HG03571 (cell line): ENCODE data around the gene ARHGAP4.
A peak's percentile ranks its signal among the peaks of the same experiment; 100 is the strongest.

Source experiments
- ATAC-seq: cut with Tn5 transposase; IDR thresholded peaks from one replicate; pipeline ENCODE4 v1.9.1; 2021; ENCODE audit not compliant: unreplicated experiment

The ARHGAP4 gene

DNA sequence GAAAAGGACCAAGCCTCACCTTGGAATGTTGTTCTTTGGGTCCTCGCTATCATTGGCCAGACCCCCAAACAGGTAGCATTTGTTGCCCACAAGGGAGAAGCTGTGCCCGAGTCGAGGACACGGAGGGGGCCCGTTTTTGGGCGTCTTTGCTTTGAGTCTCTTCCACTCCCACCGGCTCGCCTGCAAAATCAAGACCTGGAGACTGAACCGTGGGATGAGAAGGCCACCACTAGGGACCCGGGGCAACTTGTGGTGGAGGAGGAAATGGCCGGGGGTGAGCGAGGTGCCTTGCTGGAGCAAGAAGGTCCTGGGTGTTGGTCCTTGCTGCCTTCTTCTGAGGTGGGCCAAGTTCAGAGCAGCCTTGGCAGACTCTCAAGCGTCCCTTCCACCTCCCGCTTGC is 38.0 kb upstream of the ARHGAP4 start:
- ATAC-seq: no peak

DNA sequence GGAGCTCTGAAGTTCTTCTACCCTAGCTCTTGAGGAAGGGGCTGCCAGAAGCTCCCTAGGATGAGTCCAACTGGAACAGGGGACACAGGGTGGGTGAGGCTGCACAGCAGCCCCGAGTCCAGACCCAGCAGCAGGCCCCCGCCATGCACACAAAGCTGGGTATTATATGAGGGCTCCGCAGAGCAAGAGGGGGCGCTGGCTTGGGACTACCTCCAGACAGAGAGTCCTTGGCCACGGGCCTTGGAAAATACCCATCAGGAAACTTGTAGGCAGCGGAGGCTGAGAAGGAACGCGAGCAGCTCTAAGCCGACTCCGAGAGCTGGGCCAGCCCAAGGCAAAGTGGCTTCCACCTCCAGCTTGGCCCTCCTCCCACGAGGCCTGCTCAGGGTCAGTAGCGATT is 37.5 kb upstream of the ARHGAP4 start:
- ATAC-seq: no peak

DNA sequence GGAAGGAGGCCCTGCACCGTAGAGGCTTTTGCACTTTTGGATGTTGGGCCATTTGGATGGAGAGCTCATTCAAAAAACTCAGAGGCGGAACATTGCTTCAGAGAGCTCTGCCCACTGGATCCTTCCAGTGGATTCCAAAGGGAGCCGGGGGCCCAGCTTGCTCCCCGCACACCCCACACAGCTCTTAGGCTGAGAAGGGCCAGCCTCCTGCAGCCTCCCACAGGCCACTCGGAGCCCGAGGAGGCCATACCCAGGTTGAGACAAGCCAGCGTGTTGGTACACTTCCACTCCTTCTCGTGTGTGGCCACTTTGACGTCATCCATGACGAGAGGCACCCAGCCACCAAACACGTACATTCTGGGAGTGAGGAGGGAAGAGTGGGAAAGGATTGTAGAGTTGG is 35.2 kb upstream of the ARHGAP4 start:
- ATAC-seq: no peak

DNA sequence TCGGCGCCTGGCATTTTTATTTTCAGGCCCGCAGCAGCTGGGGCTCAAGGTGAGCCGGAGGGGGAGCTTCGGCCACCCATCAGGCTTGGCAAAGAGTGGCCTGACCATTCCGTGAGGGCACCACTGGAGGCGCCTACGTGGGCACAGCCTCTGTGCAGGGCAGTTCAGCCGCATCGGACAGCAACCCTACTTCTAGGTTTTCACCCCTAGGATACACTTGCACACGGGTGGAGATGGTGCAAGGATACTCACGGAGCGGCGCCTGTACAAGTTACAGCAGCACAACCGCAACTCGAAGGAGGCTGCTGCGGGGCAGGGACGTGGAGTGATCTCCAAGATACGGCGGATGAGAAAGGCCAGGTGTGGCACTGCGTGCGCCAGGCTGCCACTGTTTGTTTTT is 34.7 kb upstream of the ARHGAP4 start:
- no peak for ATAC-seq

DNA sequence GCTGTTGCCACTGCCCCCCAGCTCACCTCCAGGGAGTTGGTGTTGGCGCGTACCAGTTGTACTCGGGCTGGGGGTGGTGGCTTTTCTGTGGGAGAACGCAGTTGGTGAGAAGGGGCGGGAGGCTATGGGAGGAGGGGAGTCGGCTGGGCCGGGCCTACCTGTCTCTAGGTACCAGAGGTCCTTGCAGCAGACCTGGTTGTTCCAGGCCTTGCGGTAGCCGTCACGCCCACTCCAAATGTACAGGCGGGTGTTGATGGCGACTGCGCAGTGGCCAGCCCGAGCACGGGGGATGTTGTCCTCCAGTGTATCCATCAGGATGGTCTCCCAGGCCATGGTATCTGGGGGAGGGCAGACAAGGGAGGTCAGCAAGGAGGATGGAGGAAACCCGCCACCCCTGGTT is 34.0 kb upstream of the ARHGAP4 start:
- no peak for ATAC-seq

DNA sequence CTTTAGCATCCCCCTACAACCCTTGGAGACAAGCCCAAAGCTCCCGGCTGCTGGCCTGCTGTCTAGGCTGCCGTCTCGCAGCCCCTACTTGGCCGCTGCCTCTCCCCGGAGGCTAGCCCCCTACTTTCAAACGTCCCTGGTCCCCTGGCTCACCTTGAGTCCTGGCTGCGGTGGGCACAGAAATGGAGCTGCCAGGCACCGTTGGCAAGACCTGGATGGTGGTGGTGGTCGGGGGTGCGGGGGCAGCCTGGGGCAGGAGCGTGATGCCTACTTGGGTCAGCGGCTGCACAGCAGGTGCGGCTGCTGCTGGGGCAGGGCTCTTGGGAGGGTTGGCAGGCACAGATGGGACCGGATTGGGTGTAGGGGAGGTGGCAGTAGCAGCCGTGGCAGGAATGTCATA is 33.6 kb upstream of the ARHGAP4 start:
- no peak for ATAC-seq

DNA sequence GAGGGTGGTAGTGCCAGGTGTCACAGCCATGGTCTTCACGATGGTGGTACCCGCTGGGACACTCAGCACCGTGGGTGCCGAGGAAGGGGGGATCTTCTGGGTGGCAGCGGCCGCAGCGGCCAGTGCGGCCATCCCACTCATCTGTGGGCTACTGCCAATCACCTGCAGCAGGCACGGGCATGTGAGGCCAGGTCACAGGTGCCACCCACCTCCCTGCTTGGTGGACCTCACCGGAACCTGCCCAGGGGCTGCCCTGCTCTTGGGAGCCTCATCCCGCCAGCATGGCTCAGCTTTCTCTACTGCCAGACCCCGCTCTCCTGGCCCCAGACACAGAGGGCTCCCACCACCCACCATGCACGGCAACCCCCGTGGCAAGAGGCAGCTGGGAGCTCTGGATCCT is 32.5 kb upstream of the ARHGAP4 start:
- ATAC-seq: no peak

DNA sequence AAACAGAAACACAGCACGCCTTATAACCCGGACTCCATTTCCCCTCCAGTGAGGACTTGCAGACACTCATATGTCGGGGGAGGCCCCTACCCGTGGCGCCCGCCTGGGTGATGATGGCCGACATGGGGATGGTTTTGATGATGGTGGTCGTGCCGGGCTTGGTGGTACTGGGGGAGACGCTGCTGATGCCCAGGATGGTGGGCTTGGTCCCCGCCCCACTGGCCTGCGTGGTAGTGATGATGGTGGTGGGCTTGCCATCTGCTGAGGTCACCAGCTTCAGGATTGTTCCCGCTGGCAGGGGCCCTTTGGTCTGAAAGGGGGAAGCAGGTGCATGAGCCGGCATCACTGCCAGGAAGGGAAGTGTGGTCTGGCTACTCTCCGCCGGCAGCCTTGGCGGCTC is 31.2 kb upstream of the ARHGAP4 start:
- ATAC-seq: no peak

DNA sequence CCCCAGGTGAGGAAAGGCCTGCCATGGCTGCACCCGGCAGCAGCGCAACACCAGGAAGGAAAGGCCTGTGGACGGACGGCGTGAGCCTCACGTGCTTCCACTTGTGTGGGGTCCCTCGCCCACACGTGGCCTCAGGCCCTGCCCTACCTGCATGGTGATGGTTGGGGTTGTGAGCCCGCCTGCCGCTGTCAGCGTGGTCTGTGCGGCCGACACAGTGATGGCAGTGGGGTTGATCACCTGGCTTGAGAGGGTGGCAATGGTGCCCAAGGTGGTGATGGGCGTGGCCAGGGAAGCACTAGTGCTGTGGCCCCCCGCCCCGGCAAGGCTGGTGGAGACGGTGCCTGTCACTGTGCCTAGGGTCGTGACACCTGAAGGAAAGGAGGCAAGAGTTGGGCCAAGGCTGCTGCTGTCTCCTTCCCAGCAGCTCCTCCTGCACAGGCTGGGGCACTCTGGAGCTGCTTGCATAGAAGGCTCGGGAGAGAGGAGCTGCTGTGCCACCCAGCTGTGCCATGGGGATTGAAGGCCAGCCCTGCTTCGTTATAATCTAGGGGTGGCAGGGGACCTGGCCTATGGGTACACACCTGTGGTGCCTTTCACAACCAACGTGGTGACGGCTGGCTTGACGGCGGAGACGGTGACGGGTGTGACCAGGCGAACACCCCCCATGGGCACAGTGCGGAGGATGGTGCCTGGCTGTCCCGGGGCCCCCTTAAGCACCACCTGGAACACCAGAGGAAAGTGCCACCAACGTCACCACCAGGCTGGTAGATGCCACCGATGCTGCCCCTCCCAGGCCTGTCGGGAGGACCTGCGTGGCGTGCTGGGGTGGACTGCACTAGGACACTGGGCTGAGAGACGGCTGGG is 30.2 kb upstream of the ARHGAP4 start:
- ATAC-seq: no peak

DNA sequence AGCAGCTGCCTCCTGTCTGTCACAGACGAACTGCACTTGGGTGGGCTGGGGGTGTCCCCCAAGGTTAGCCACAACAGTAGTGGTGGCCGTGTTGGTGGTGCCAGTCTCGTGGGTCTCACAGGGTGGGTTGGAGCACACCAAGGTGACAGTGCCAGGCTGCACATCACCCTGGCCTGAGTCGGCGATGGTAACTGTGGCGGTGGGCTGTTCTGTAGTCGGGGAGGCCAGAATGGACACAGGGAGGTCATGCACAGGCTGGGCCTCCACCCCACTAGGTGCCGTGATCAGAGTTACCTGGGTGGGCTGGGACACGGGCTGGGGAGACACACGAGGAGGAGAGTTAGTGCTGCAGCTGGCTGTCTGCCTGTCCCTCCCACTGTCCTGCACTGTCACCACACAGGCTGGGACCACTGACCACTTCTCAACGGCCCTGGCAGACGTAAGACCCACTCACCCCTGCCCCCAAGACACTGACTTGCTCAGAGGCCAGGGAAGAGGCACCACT is 29.2 kb upstream of the ARHGAP4 start:
- ATAC-seq: no peak

DNA sequence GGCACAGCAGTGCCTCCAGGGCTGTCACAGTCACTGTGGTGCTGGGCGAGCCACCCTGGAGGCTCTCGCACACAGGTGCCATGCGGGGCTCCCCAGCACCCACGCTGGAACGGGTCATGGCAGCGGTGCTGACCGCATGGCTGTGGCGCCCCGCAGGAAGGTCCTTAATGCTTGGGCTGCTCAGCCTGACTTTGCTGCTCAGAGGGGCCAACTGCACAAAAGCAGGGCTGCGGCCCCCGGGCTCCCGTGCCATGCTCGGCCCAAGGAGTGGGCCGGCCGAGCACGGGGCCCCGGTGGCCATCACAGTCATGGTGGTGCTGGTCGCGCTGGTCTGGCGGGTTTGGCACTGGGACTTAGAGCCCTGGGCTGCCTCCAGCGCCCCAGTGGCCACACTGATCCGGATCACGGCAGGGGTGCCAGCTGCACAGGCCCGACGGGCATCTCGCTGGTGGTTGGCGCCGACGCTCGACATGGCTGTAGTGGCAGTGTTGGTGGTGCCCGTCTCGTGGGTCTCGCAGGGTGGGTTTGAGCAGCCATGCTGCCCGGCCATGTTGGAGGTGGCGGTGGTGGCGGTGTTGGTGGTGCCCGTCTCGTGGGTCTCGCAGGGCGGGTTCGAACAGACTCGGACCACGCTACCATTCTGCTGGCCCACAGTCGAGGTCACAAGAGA is 28.6 kb upstream of the ARHGAP4 start:
- ATAC-seq: no peak

DNA sequence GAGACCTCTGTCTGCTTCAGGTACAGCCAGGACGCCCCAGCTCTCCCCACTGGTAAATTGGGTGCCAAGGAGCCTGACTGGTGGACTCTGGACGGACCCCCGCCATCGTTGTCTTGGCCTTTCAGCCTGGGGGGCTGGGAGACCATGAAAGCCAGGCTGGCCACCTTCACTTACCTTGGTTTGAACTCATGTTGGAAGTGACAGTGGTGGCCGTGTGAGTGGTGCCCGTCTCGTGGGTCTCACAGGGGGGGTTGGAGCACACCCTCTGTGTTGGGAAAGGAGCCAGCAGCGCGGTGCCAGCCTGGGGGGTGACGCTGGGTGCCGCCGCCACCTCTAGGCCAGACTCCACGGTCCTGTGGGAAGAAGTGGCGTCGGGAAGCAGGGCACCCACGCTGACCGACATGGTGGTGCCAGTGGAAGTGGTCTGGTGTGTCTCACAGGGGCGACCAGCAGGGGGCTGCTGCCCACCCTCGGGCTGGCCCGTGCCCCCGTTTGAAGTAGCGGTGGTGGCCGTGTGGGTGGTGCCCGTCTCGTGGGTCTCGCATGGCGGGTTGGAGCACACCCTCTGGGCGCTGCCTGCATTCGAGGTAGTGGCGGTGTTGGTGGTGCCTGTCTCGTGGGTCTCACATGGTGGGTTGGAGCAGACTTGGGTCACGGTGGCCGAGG is 28.0 kb upstream of the ARHGAP4 start:
- no peak for ATAC-seq

DNA sequence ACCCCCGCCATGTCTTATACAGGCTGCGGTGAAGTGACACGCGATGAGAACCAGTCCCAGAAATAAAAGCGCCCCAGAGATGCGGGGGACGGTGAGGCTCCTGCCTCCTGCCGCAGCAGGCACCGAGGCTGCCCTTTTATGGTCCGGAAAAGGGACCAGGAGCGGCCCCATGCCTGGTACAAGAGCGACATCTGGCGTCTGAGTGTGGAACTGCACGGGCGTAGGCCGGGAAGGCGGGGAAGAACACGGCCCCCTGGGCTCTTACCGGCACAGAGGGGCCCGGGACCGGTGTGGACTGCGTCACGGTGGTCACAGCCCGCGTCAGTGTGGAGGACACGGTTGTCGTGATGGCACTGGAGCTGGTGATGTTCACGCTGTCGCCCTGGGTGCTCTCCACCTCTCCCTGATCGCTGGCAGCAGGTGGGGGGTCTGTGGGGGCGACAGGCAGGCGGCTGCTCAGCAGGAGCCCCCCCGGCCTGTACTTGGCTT is 27.3 kb upstream of the ARHGAP4 start:
- no peak for ATAC-seq

DNA sequence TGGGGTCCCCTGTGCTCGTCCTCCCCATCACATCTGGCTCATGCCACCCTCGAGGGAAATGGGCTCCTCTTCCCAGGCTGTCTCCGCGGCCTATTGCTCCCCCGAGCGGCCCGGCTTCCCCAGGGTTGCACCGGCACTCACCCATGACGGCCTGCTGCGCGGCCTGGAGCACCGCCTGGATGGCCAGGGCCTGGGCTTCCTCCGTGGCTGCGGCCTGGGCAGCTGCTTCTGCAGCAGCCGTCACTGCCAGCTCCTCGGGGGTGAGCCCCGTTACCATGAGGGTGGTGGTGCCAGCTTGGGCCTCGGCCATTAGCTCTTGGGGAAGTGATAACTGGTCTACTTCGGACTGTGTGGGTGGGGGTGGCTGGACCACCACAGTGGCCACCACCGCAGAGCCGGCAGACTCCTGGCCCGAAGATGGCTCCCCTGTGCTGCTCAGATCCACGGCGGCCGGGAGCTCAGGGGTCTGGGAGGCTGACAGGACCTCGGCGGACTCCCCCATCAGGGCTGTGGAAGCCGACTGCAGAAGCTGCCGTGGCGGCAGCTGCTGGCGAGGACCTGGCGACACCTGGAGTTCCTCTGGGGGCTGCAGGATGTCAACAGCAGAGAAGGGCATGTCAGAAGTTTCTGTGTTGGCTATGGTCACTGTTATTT is 26.4 kb upstream of the ARHGAP4 start:
- no peak for ATAC-seq

DNA sequence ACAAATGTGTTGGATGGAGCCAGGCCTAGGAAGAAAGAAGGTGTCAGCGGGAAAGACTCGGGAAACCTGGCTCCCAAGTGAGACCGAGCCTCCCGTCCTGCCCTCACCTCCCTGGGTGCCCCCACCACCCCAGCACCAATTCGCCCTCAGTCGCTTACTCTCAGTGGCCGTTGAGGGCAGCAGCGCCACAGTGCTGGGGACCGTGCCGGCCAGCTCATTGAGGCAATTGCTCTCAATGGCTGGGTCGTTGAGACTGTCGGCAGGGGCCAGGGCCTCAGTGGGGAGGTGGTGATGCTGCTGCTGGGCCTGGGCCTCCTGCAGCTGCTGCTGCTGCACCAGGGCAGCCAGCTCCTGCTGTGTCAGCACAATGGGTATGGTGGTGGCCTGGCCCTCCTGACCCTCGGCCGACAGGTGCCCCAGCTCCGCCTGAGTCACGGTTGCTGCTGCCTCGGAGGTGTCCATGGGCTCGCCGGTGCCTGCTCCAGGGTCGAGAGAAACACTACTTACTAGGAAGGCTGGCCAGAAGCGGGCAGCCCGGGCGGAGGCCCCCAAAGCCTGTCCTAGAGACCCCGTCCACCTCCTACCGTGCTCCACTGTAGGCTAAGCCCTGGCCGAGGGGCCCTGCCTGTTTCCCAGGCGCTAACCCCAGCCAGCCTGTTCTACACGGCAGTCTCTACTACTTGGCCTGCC is 25.8 kb upstream of the ARHGAP4 start:
- ATAC-seq: no peak

DNA sequence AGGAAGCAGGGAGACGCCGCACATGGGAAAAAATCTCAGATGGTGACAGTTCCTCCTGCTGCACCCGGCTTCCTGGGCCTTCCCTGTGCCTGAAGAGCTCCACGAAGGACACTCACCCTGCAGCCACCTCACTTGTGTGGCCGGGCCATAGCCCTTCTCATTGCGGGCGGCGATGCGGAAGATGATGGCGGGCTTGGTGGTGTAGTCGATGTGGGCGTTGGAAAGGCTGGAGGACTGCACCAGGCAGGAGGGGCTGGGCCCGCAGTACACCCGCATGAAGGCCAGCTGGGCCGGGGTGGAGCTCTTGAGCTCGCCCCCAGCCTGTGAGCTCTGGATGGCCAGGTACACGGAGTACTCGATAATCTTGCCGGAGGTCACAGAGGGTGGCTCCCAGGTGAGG is 24.1 kb upstream of the ARHGAP4 start:
- no peak for ATAC-seq

DNA sequence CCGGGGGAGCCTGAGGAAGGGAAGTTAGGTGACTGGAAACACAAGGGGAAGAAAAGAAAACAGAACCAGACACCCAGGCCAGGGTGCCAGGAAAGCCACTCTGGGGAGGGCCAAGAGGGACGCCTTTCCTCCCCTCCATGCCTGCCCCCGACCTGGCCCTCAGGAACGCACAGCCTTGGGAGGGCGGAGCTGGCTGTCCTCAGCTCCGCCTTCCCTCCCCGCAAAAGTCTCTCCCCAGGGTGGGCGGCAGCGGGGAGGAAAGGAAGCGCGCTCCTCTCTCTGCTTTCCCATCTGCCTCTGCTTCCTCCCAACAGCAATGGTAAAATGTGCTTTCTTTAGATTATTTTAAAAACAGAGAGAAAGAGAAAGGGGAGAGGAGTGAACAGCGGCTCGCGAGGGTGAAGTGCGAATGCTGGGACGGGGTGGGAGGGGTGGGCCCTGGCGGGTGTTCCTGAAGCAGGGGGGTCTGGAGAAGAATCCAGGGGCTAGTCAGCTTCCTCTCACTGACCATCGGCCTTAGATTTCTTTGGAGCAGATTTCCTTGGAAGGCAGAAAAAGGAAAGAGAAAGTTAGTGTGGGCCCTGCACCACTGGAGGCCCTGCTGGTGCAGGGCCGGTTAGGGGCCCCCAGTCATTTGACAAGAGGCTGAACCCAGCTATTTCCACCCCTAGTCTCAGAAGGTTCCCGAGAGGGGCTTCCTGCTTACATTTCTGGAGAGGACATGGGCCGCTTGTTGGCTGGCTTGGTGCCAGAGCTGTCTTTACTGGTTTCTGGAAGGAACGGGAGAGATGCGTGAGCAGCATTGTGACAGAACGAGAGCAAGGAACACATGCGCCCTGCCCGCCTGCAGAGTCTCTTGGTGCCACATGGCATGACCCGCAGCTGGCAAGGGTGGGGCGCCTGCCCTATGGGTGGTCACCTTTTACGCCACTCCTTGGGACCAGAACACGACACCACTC is 23.1 kb upstream of the ARHGAP4 start:
- no peak for ATAC-seq

DNA sequence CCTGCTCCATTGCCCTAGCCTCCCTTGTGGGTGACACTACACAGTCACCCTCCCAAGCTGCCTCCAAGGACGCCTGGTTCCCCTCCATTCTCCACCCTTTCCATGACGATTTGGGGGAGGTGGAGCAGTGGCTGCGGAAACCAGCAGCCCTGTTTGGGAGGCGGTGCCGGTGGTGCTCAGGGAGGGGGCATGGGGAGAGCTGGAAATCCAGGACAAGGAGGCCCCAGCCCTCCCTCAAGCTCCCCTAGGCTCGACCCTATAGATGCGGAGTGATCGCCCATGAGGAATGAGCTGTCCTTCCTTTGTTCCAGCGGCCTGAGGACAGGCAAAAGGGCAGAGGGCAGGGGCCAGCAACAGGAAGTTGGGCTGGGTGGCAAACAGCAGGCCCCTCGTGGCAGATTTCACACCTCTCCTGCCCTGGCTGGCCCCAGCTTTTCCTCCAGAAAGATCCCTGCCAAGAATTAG is 22.0 kb upstream of the ARHGAP4 start:
- ATAC-seq: no peak

DNA sequence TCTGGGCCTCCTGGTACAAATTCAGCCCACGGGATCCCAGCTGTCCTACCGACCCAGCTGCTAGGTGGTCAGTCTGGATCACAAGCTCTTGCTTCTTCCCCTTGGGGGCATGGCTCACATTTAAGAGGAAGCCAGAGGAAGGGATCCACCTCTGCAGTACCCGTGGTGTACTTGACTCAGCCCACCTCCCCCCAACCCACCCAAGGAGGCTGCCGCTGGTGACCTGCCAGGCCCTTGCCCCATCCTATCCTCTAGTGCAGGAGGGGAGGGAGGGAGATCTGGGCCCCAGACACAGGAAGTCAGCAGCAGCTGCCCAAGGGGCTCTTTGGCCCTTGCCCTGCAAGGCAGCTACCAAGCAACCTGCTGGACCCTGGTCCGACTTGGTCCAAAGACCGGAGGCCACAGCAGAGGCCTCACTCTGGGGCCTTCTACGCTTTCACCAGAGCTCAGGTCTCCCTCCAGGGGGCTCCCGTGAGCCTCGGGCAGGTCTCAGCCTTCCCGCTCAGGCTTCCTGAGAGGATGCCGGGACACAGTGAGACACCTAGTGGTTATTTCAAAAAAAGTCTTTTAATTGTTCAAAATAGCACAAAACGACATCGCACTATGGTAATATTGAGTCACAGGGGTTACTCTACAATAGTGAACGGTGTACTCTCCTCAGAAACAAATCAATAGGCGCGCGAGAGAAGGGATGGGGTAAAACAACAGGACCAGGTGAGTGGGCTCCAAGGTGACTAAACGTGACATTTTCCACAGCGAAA is 21.1 kb upstream of the ARHGAP4 start:
- peak; percentile 59 for ATAC-seq
